ENCODE results near the gene TXNDC2.

DNA sequence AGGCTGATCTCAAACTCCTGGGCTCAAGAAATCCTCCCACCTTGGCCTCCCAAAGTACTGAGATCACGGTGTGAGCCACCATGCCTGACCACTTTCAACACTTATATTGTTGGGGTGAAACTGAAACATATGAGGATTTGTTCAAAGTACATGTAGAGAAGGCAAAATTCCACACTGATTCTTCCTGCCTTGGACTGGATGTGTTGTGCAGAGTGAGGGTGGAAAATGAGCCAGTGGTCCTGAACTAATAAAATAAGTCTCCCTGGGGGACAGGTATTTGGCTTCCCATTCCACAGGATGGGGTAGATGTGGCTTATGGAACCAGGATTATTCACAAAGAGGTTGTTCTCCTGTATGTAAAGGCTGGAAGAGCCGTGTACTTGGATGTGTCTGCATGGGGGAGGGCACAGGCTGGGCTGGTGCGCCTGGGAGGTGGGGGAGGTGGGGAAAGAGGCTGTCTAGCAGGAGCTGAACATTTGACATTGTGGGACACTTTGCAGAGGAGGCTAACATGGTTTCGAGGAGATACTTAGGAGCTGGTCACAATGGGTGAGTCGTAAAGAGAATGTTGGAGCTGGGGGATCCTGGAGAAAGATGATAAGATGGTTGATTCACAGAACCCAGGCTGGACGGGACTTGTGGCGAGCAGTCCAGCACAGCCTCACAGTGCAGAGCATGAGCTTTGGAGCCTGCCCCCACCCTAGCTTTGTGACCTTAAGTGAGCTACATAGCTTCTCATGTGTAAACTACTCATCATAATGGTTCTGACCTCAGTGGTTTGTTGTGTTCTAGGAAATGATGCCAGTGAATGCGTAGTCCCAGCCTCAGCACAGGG is at the start of gene TXNDC2:
- TF ChIP-seq, protein P1, sequence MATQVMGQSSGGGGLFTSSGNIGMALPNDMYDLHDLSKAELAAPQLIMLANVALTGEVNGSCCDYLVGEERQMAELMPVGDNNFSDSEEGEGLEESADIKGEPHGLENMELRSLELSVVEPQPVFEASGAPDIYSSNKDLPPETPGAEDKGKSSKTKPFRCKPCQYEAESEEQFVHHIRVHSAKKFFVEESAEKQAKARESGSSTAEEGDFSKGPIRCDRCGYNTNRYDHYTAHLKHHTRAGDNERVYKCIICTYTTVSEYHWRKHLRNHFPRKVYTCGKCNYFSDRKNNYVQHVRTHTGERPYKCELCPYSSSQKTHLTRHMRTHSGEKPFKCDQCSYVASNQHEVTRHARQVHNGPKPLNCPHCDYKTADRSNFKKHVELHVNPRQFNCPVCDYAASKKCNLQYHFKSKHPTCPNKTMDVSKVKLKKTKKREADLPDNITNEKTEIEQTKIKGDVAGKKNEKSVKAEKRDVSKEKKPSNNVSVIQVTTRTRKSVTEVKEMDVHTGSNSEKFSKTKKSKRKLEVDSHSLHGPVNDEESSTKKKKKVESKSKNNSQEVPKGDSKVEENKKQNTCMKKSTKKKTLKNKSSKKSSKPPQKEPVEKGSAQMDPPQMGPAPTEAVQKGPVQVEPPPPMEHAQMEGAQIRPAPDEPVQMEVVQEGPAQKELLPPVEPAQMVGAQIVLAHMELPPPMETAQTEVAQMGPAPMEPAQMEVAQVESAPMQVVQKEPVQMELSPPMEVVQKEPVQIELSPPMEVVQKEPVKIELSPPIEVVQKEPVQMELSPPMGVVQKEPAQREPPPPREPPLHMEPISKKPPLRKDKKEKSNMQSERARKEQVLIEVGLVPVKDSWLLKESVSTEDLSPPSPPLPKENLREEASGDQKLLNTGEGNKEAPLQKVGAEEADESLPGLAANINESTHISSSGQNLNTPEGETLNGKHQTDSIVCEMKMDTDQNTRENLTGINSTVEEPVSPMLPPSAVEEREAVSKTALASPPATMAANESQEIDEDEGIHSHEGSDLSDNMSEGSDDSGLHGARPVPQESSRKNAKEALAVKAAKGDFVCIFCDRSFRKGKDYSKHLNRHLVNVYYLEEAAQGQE (IDR thresholded peaks at IDR 0.05; ENCODE audit: insufficient read depth in 1 of 2, low read depth in 2 of 2, low read length in 2 of 2) = no peak
- TF ChIP-seq FOXP2 (optimal IDR thresholded peaks at IDR 0.05; ENCODE audit: borderline replicate concordance, extremely low read depth, extremely low read length, insufficient read depth) = no peak
- TF ChIP-seq TAF1 (IDR thresholded peaks at IDR 0.05; ENCODE audit: borderline replicate concordance, insufficient read depth, low read length) = no peak
